IgD-negative memory B cell (primary cell): ENCODE data around the gene FANCE. TPM values are rescaled to one million over a fixed set of nuclear protein-coding genes. Genes with fewer than 3 reads are reported as not detected.

ENCODE experiments used
- H3K27ac Mint-ChIP-seq, 3 donors: one replicate each; pipeline ENCODE4 v1.8.0; 2020 to 2022; ENCODE audit warnings: mild to moderate bottlenecking in 3 of 3, mixed read lengths in 3 of 3, moderate library complexity in 1 of 3
- H3K27me3 Mint-ChIP-seq: one replicate; pipeline ENCODE4 v1.8.0; 2021; ENCODE audit warnings: mixed read lengths
- H3K36me3 Mint-ChIP-seq: one replicate; pipeline ENCODE4 v1.8.0; 2020; ENCODE audit warnings: mild to moderate bottlenecking, mixed read lengths
- H3K4me1 Mint-ChIP-seq, 3 donors: one replicate each; pipeline ENCODE4 v1.8.0; 2020 to 2022; ENCODE audit warnings: mixed read lengths in 3 of 3, mild to moderate bottlenecking in 1 of 3
- H3K4me3 Mint-ChIP-seq, 4 donors: one replicate each; pipeline ENCODE4 v1.8.0; 2020 to 2022; ENCODE audit warnings: mild to moderate bottlenecking in 4 of 4, mixed read lengths in 4 of 4, moderate library complexity in 3 of 4
- H3K9me3 Mint-ChIP-seq, 3 donors: one replicate each; pipeline ENCODE4 v1.8.0; 2020 to 2021; ENCODE audit warnings: mixed read lengths in 3 of 3, mild to moderate bottlenecking in 1 of 3
- polyA plus RNA-seq: library from polyadenylated mRNA; unstranded; fragments of 300-500 nt; fragmentation: Illumina TruSeq; gene quantifications from one replicate; pipeline ENCODE4 v1.2.3, GENCODE V29; 2021

The FANCE gene
- 5.8 TPM for polyA plus RNA-seq

GRCh38 chr6:35452183-35453090 is at the start of gene FANCE:
Gene FANCE, plus strand, starts transcription at chr6:35452338. Its CDS starts 208 bp downstream, at chr6:35452546.
- no peaks in the 10 kb centered on the region for H3K27me3 Mint-ChIP-seq
- peak within 1 kb of the TSS; percentile 4 to 53 (median 4) for H3K27ac Mint-ChIP-seq
- peak within 1 kb of the TSS; percentile 85 to 94 (median 90) for H3K4me3 Mint-ChIP-seq
- no peaks in the 10 kb centered on the region for H3K9me3 Mint-ChIP-seq
- H3K36me3 Mint-ChIP-seq = peaks cover 3% of the 10 kb centered on the region
- peaks cover 21 to 24% (median 21%) of the 10 kb centered on the region in 3 donors for H3K4me1 Mint-ChIP-seq

GRCh38 chr6:35402856-35403191 is 49.3 kb upstream of the FANCE start:
- Mint-ChIP-seq H3K27ac (no peak overlapping the region), H3K27me3 (no peaks in the 10 kb centered on the region), H3K36me3 (peaks cover 2% of the 10 kb centered on the region), H3K9me3 (no peaks in the 10 kb centered on the region), H3K4me3 (no peak overlapping the region), H3K4me1 (peaks cover 0 to 9% (median 5%) of the 10 kb centered on the region in 3 donors)

GRCh38 chr6:35403544-35404442 is 48.3 kb upstream of the FANCE start:
- no peaks in the 10 kb centered on the region for H3K9me3 Mint-ChIP-seq
- no peaks in the 10 kb centered on the region for H3K27me3 Mint-ChIP-seq
- H3K4me1 Mint-ChIP-seq = peaks cover 0 to 12% (median 5%) of the 10 kb centered on the region in 3 donors
- H3K4me3 Mint-ChIP-seq = no peak overlapping the region
- no peak overlapping the region for H3K27ac Mint-ChIP-seq
- H3K36me3 Mint-ChIP-seq = peaks cover 2% of the 10 kb centered on the region

- Mint-ChIP-seq H3K36me3 (peaks cover 2% of the 10 kb centered on the region), H3K27ac (peak overlapping the region in 1 of 3 donors; percentile 80), H3K27me3 (no peaks in the 10 kb centered on the region), H3K4me1 (peaks cover 16 to 27% (median 20%) of the 10 kb centered on the region in 3 donors), H3K4me3 (peak overlapping the region in 1 of 4 donors; percentile 28), H3K9me3 (no peaks in the 10 kb centered on the region)
Measured at GRCh38 chr6:35406711-35407485, 45.2 kb upstream of the FANCE start.

GRCh38 chr6:35409245-35409644 is 42.9 kb upstream of the FANCE start:
- Mint-ChIP-seq H3K27me3 (no peaks in the 10 kb centered on the region), H3K4me1 (peaks cover 13 to 26% (median 20%) of the 10 kb centered on the region in 3 donors), H3K27ac (peak overlapping the region in 1 of 3 donors; percentile 24), H3K4me3 (no peak overlapping the region), H3K36me3 (peaks cover 3% of the 10 kb centered on the region), H3K9me3 (no peaks in the 10 kb centered on the region)

GRCh38 chr6:35410131-35410530 is 42.0 kb upstream of the FANCE start:
- Mint-ChIP-seq H3K27ac (peak overlapping the region in 1 of 3 donors; percentile 24), H3K36me3 (peaks cover 3% of the 10 kb centered on the region), H3K4me1 (peaks cover 16 to 27% (median 20%) of the 10 kb centered on the region in 3 donors), H3K9me3 (no peaks in the 10 kb centered on the region), H3K4me3 (no peak overlapping the region), H3K27me3 (no peaks in the 10 kb centered on the region)

- H3K4me3 Mint-ChIP-seq = peak overlapping the region in 2 of 4 donors; percentile 74 to 92
- H3K9me3 Mint-ChIP-seq = no peaks in the 10 kb centered on the region
- peaks cover 1% of the 10 kb centered on the region for H3K36me3 Mint-ChIP-seq
- H3K4me1 Mint-ChIP-seq = peaks cover 14 to 31% (median 23%) of the 10 kb centered on the region in 3 donors
- H3K27ac Mint-ChIP-seq = peak overlapping the region in 2 of 3 donors; percentile 82 to 83
- H3K27me3 Mint-ChIP-seq = no peaks in the 10 kb centered on the region
Measured at GRCh38 chr6:35411066-35411465, 41.1 kb upstream of the FANCE start.

- H3K36me3 Mint-ChIP-seq = peaks cover 1% of the 10 kb centered on the region
Measured at GRCh38 chr6:35412102-35412501, 40.0 kb upstream of the FANCE start.

GRCh38 chr6:35413911-35414310 is 38.2 kb upstream of the FANCE start:
- peaks cover 1% of the 10 kb centered on the region for H3K36me3 Mint-ChIP-seq

More at GRCh38 chr6:35412102-35412501, 40.0 kb upstream of the FANCE start:
- Mint-ChIP-seq H3K4me1 (peaks cover 12 to 28% (median 23%) of the 10 kb centered on the region in 3 donors), H3K27me3 (no peaks in the 10 kb centered on the region), H3K9me3 (no peaks in the 10 kb centered on the region), H3K27ac (peak overlapping the region in 1 of 3 donors; percentile 65), H3K4me3 (no peak overlapping the region)

GRCh38 chr6:35415065-35415891 is 36.9 kb upstream of the FANCE start:
- Mint-ChIP-seq H3K4me1 (peaks cover 17 to 26% (median 18%) of the 10 kb centered on the region in 3 donors), H3K27me3 (no peaks in the 10 kb centered on the region), H3K4me3 (no peak overlapping the region), H3K9me3 (no peaks in the 10 kb centered on the region), H3K36me3 (peaks cover 1% of the 10 kb centered on the region), H3K27ac (peak overlapping the region in 2 of 3 donors; percentile 7 to 10)

More at GRCh38 chr6:35413911-35414310, 38.2 kb upstream of the FANCE start:
- H3K27me3 Mint-ChIP-seq = no peaks in the 10 kb centered on the region
- H3K4me3 Mint-ChIP-seq = peak overlapping the region in 1 of 4 donors; percentile 60
- H3K4me1 Mint-ChIP-seq = peaks cover 11 to 34% (median 23%) of the 10 kb centered on the region in 3 donors
- no peaks in the 10 kb centered on the region for H3K9me3 Mint-ChIP-seq
- peak overlapping the region in 1 of 3 donors; percentile 21 for H3K27ac Mint-ChIP-seq

- Mint-ChIP-seq H3K27me3 (no peaks in the 10 kb centered on the region), H3K27ac (no peak overlapping the region), H3K9me3 (no peaks in the 10 kb centered on the region), H3K4me1 (peaks cover 3 to 11% (median 11%) of the 10 kb centered on the region in 3 donors), H3K36me3 (peaks cover 2% of the 10 kb centered on the region), H3K4me3 (no peak overlapping the region)
Measured at GRCh38 chr6:35417979-35418661, 34.0 kb upstream of the FANCE start.

GRCh38 chr6:35419417-35419816 is 32.7 kb upstream of the FANCE start:
- Mint-ChIP-seq H3K4me1 (peaks cover 3 to 11% (median 11%) of the 10 kb centered on the region in 3 donors), H3K27ac (peak overlapping the region in 1 of 3 donors; percentile 74)

GRCh38 chr6:35419961-35420360 is 32.2 kb upstream of the FANCE start:
- peaks cover 3 to 11% (median 8%) of the 10 kb centered on the region in 3 donors for H3K4me1 Mint-ChIP-seq

More at GRCh38 chr6:35419417-35419816, 32.7 kb upstream of the FANCE start:
- Mint-ChIP-seq H3K4me3 (no peak overlapping the region), H3K36me3 (peaks cover 3% of the 10 kb centered on the region), H3K9me3 (no peaks in the 10 kb centered on the region), H3K27me3 (no peaks in the 10 kb centered on the region)

More at GRCh38 chr6:35419961-35420360, 32.2 kb upstream of the FANCE start:
- Mint-ChIP-seq H3K9me3 (no peaks in the 10 kb centered on the region), H3K27ac (no peak overlapping the region), H3K36me3 (peaks cover 3% of the 10 kb centered on the region), H3K4me3 (no peak overlapping the region), H3K27me3 (no peaks in the 10 kb centered on the region)
